Bone marrow (tissue), 2 donors: ENCODE results near the gene RARB.

ENCODE experiments used
- DNase-seq, 2 donors: peaks; one replicate each; lab custom pipeline; 2025; lab: John Stamatoyannopoulos, UW

The RARB gene

DNA sequence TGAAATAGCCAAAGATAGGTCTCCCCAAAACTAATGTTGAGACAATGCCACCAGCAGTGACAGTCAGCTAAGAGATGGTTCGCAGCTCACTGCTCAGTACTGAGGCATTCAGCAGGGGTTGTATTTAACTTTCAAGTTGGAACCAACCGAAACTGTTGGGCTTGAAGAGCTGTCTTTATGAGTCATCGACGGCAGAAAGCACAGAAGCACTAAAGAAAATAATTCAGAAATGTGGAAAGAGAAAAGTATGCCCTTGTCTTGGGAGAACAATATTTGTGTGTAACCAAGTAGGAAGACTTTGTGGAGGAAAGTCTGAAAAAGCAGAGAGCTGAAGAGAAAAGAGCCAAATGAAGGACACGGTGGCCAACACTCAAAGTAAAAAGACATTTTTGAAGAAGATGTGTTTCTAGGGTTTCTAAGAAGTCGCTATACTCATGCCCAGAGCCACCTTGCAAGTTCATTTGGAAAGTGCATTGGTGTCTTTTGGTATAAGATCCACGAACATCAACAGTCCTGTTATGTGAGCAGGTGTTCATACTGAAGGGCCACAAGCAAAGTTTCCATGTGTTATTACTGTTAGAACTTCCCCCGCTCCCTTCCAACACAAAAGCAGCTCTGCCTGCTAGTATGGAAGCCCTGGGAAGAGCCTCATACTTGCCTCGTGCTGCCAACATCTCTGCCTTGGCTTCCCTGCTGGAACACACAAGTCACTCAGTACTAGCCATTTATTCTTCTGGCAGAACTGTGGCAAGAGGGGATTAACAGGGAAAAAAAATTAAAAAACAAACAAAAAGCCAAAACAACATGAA, 4.1 kb upstream of the RARB start:
- DNase-seq, result no peak

DNA sequence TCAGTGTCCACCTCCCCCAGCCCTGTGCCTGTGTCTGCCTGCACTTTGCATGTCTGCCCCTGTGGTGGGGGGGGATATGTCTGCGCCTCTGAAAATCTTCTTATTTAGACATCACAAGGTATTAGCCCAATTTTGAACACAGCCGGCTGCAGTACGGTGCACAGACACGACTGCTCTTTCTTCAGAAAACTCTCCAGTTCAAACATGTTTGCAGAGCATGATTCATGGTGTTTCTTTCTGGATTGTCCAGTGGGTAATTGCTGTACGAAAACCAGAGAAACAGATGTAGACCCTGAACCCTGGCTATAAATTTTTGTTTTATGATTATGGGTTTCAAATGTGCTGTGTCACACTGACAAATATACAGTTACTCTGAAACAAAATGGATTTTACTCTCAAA, 3.4 kb upstream of the RARB start:
- DNase-seq, result no peak

- no peak for DNase-seq
These were observed 1.7 kb upstream of the RARB start for GRCh38 chr3:25426408-25426807.

DNA sequence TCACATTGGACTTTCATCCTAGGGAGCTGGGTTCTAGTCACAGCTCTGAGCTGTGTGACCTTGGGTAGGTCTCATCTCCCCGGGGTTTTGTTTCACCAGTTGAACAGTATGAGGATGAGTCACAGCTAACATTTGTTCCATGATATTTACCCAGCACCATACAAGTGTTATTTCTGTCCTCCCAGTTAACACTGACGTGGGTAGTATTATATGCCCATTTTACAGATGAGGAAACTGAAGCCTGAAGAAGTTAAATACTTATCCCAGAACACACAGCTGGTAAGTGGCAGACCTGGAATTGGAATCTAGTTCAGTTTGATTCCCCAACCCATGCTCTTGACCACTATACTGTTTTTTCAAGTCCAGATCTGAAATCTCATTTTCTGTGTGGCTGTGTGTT, 908 bp upstream of the RARB start:
- DNase-seq, result no peak

DNA sequence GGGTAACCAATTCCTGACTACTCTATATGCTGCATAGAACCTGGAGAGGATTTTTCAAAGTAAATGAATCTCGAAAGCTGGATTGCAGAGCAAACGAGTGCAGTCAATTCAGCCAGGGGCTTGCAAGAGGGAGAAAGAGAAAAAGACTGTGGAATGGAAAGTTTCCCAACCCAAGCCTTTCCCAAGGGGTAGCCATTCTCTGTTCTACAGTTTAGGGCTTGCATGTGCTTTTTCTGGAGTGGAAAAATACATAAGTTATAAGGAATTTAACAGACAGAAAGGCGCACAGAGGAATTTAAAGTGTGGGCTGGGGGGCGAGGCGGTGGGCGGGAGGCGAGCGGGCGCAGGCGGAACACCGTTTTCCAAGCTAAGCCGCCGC, 511 bp upstream of the RARB start:
- no peak for DNase-seq

DNA sequence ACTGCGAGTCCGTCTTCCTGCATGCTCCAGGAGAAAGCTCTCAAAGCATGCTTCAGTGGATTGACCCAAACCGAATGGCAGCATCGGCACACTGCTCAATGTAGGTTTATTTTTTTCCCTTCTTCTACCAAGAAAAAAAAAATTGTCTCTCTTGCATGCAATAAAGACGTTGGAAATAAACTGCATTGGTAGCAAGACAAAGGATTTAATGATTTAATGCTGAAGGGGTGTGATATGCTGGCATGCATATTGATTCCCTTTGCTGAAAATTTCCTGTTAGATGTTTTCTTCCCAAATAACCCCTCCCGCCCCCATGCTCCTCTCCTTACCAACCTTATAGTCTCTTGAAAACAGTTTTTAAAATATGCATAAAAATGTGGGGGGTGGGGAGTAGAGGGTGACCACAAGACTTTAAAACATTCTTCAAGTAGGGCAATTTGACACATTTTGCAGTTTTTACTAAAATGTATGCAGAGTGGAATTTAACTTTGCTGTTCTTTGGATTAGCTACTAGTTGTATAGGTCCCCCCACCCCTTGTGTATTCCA, 799 bp downstream of the RARB start:
- DNase-seq, result no peak

- DNase-seq, result no peak
These were observed 1.6 kb downstream of the RARB start for GRCh38 chr3:25429361-25430286.

DNA sequence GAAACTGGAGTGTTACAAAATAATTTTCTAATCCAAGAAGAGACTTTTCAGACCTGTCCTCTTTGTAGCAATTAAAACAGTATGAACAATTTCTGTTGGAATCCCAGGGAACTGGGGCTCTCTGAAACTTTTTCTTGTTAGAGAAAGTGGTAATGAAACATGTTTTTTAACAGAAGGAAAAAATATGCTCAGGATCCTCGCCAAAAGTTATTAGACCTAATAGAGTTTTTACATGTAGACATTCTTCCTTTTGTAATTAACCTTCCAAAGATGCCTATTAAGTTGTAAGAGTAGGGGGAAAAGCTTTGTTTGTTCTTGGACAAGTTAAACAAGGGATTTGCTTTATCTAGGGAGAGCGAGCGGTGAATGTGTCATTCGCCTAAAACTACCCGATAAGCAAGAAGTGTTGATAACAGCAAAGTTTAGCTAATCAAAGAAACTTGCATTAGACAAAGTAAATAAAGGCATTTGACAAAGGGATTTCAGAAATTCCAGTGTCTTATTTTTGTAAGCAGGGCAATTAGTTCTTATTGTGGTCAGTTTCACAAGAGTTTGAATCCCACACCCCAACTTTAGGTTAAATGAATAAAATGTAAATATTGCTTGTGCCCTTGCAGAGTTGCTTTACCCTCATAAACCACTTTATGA, 2.3 kb downstream of the RARB start:
- no peak for DNase-seq

- no peak for DNase-seq
These were observed 3.1 kb downstream of the RARB start for GRCh38 chr3:25430935-25431770.

- DNase-seq, result no peak
These were observed 4.2 kb downstream of the RARB start for GRCh38 chr3:25432176-25432720.

- DNase-seq, result no peak
These were observed 5.0 kb downstream of the RARB start for GRCh38 chr3:25433106-25433505.

DNA sequence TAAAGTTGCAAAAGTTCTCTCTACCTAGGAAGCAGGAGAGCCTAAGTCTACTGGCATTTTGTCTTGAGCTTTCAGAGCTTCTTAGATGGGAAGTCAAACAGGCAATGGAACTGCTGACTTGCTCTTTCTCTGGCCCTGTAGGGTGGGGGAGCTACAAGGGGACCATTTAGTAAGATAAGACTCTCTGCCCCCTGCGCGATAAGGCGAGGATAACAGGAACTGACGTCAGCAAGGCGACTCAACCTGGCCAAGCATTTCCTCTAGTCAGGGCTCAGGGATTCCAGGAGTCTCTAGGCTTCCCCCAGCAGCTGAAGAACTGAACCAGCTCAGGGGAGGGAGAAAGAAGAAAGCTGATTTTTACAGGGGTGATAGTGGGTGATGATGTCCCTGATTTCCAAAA, 5.8 kb downstream of the RARB start:
- DNase-seq, result no peak

- no peak for DNase-seq
These were observed 9.9 kb downstream of the RARB start for GRCh38 chr3:25437953-25438352.

DNA sequence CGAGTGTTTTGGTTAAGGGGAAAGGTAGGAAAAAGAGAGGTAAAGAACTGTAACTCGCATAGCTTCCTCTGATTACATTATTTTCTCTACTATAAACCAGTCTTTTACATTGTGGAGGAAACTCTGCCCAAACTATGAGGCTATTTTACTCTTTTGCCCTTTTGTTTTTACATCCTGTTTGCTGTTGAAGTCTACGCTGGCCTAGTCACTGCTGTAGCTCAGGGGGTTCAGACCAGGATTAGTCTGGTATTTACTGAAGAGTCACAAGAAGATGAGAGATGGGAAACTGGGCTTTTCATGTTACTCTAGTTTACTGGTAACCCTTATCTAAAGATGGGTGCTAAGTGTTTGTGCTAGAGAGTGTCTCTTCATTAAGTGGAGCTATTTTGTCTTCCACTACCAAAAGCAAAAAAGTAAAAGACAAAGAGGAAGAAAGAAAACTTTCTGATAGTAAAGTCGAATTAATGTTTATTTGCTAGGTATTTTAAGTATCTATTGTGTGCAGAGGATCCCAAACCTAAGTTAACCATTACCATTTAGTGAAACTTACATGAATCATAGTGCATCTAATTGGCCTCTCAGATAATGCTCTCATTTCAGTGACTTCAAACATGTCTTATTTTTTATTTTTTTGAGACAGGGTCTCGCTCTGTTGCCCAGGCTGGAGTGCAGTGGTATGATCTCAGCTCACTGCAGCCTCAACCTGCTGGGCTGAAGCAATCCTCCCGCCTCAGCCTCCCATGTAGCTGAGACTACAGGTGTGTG, 10.9 kb downstream of the RARB start:
- no peak for DNase-seq

DNA sequence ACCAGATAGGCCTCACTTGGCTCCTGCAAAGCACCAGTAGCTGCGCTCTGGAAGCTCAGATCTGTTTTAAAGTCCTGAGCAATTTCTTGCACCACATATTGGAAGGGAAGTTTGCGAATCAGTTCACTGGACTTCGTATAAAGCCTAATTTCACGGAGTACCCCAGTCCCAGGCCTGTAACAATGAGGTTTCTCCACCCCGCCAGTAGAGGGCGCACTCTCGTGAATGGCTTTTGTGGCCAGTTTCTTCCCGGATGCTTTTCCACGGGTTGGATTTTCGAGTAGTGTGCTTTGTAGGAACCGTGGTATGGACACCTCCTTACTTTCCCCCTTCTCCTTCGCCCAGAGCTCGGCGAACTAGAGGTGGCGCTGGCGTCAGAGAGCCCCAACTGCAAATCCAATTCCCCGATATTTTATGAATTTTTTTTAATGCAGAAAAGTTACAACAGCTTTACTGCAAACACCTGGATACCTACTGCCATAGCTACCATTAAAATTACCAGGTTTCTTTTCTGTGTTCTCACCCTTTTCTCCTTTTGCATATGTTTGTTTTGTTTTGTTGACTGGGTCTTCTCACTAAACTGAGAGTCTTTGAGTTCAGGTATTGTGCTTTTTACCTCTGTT, 13.3 kb downstream of the RARB start:
- no peak for DNase-seq

DNA sequence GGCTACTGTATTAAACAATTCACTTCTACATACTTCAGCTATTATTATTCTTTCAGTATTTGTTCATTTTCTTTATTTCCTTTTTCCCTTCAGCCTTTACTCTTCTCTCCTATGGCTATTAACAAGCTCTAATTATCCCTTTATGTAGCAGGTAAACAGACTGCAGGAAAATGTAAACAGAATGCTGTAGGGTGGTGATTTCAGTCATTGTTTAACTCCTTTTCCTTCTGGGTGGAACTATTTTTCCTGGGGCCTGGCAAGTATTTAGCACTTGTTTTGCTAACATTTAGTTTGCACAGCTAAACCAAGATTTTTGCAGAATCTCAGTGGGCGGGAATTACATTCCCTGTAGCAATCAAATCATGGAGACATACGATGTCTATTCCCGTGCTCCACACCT, 14.4 kb downstream of the RARB start:
- DNase-seq, result no peak

GRCh38 chr3:25444273-25444672, 16.2 kb downstream of the RARB start:
- no peak for DNase-seq

- DNase-seq, result no peak
These were observed 17.7 kb downstream of the RARB start for GRCh38 chr3:25445731-25446130.

- no peak for DNase-seq
These were observed 19.2 kb downstream of the RARB start for GRCh38 chr3:25447285-25447684.

GRCh38 chr3:25447925-25448324, 19.9 kb downstream of the RARB start:
- no peak for DNase-seq
